CD8-positive, alpha-beta memory T cell (primary cell): Measurements from ENCODE around the gene DYNLT4. TPM values are rescaled to one million over a fixed set of nuclear protein-coding genes. Genes with fewer than 3 reads are reported as not detected.
A peak's percentile ranks its signal among the peaks of the same experiment; 100 is the strongest.
"Not testable (repeated sequence)": the region's sequence is repeated elsewhere in the genome, so short reads cannot be mapped to it uniquely, and the experiment has no call there.

Experiments used
- CTCF ChIA-PET: fragments of 350-600 bp; sonication (Branson Sonifier 250); formaldehyde crosslinking; loops from one replicate; lab custom pipeline; 2021; ENCODE audit warnings: antibody characterized with exemption; lab: Charles Lee
- POLR2A ChIA-PET: fragments of 350-600 bp; sonication (Branson Sonifier 250); formaldehyde crosslinking; loops from one replicate; lab custom pipeline; 2021; ENCODE audit warnings: antibody characterized with exemption; lab: Charles Lee
- DNase-seq, 5 donors: peaks; one replicate each; pipeline versions ENCODE4 v3.0.0 to v3.0.0-alpha.2; 2020 to 2022; ENCODE audit warnings: mixed read lengths in 1 of 5
- H3K27ac ChIP-seq: one replicate; pipeline ENCODE4 v1.7.0; 2013; ENCODE audit warnings: low read depth, mild to moderate bottlenecking, low read length, moderate library complexity
- H3K27me3 ChIP-seq: 2 replicates; pipeline ENCODE4 v1.7.0; 2013; ENCODE audit warnings: low read length, mild to moderate bottlenecking; ENCODE audit not compliant: insufficient read depth, poor library complexity, severe bottlenecking
- H3K36me3 ChIP-seq: 2 replicates; pipeline ENCODE4 v1.7.0; 2013; ENCODE audit warnings: mild to moderate bottlenecking, low read length, moderate library complexity; ENCODE audit not compliant: insufficient read depth
- H3K4me1 ChIP-seq: 2 replicates; pipeline ENCODE4 v1.7.0; 2013; ENCODE audit warnings: mild to moderate bottlenecking, low read length, moderate library complexity; ENCODE audit not compliant: insufficient read depth
- H3K4me3 ChIP-seq: 2 replicates; pipeline ENCODE4 v1.7.0; 2013; ENCODE audit warnings: mild to moderate bottlenecking, low read length
- H3K9me3 ChIP-seq: 2 replicates; pipeline ENCODE4 v1.7.0; 2013; ENCODE audit warnings: mild to moderate bottlenecking, low read length
- H3K27ac Mint-ChIP-seq, 8 donors: one replicate each; pipeline ENCODE4 v1.8.0; 2020 to 2021; ENCODE audit warnings: mixed read lengths in 8 of 8, mild to moderate bottlenecking in 6 of 8, inconsistent platforms in 3 of 8, moderate library complexity in 3 of 8
- H3K27me3 Mint-ChIP-seq, 2 donors: one replicate each; pipeline ENCODE4 v1.8.0; 2020 to 2021; ENCODE audit warnings: mixed read lengths in 2 of 2, mild to moderate bottlenecking in 1 of 2, moderate library complexity in 1 of 2
- H3K36me3 Mint-ChIP-seq, 3 donors: one replicate each; pipeline ENCODE4 v1.8.0; 2020 to 2021; ENCODE audit warnings: mixed read lengths in 3 of 3, inconsistent platforms in 1 of 3, mild to moderate bottlenecking in 1 of 3
- H3K4me1 Mint-ChIP-seq, 3 donors: one replicate each; pipeline ENCODE4 v1.8.0; 2020 to 2021; ENCODE audit warnings: mixed read lengths in 3 of 3, inconsistent platforms in 1 of 3, mild to moderate bottlenecking in 1 of 3
- H3K4me3 Mint-ChIP-seq, 7 donors: one replicate each; pipeline ENCODE4 v1.8.0; 2020 to 2021; ENCODE audit warnings: mixed read lengths in 7 of 7, mild to moderate bottlenecking in 6 of 7, moderate library complexity in 4 of 7, inconsistent platforms in 2 of 7
- H3K9me3 Mint-ChIP-seq, 5 donors: one replicate each; pipeline ENCODE4 v1.8.0; 2020 to 2022; ENCODE audit warnings: mixed read lengths in 5 of 5, mild to moderate bottlenecking in 3 of 5, moderate library complexity in 2 of 5, inconsistent platforms in 1 of 5
- polyA plus RNA-seq: library from polyadenylated mRNA; unstranded; fragments of 300-500 nt; fragmentation: Illumina TruSeq; gene quantifications from one replicate; pipeline ENCODE4 v1.2.3, GENCODE V29; 2021
- total RNA-seq, 2 experiments: library from RNA; stranded (reverse); gene quantifications; one replicate each; pipeline ENCODE4 v1.2.3, GENCODE V29; 2021

The DYNLT4 gene
- total and polyA plus RNA-seq, 3 experiments from 2014 or later = 0.28 to 0.31 TPM; not detected in 1

DNA sequence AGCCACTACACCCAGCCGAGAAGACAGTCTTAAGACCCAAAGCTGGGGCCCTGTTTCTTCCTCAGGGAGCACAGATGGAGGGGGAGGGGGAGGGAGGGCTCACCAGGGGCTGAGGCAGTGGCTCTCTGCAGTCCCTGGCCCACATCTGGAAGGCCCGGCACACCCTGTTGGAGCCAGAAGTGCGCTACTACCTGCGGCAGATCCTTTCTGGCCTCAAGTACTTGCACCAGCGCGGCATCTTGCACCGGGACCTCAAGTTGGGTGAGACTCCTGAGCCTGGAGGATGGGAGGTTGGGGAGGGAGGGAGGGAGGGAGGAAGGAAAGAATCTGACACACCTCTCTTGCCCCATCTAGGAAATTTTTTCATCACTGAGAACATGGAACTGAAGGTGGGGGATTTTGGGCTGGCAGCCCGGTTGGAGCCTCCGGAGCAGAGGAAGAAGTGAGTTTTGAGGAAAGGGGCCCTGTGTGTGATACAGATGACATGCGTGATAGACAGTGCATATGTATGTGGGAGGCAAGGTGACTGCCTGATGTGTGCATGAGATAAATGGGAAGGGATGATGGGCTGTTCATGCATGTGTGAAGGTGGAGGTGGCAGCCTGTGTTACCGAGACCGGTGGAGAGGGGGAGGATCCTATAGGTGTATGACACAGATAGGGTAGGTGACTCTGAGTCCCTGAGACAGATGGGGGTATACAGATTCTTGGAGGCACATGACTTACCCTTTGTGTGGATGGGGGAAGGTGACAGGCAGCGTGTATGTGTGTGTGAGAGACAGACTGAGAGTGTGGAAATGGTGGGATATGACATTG, 5.5 kb downstream of the DYNLT4 start:
- Mint-ChIP-seq H3K27ac (peak overlapping the region; percentile 80 to 99 (median 92)), H3K9me3 (no peaks in the 10 kb centered on the region), H3K27me3 (no peaks in the 10 kb centered on the region), H3K4me3 (peak overlapping the region; percentile 80 to 98 (median 94)), H3K4me1 (peaks cover 28 to 47% (median 42%) of the 10 kb centered on the region in 3 donors), H3K36me3 (peaks cover 12 to 52% (median 14%) of the 10 kb centered on the region in 3 donors)
- peak overlapping the region; percentile 90 for H3K4me3 ChIP-seq
- no peaks in the 10 kb centered on the region for H3K9me3 ChIP-seq
- peaks cover 27% of the 10 kb centered on the region for H3K36me3 ChIP-seq
- peaks cover 35% of the 10 kb centered on the region for H3K4me1 ChIP-seq
- DNase-seq = peak in 4 of 5 donors; percentile 21 to 66 (median 50)
- POLR2A ChIA-PET = interaction anchor here (0.6 to 4.3 kb wide), 6 partner anchors 7 to 35 kb away, joined by 3 to 122 read pairs (median 50); partner anchors contain the start of gene BTBD19
- CTCF ChIA-PET = interaction anchor here (1.0 to 3.8 kb wide), 7 partner anchors 7 to 71 kb away, joined by 4 to 112 read pairs (median 11); partner anchors contain the start of genes BTBD19 and RNU5D-1
- H3K27me3 ChIP-seq = no peaks in the 10 kb centered on the region
- H3K27ac ChIP-seq = peak overlapping the region; percentile 93

DNA sequence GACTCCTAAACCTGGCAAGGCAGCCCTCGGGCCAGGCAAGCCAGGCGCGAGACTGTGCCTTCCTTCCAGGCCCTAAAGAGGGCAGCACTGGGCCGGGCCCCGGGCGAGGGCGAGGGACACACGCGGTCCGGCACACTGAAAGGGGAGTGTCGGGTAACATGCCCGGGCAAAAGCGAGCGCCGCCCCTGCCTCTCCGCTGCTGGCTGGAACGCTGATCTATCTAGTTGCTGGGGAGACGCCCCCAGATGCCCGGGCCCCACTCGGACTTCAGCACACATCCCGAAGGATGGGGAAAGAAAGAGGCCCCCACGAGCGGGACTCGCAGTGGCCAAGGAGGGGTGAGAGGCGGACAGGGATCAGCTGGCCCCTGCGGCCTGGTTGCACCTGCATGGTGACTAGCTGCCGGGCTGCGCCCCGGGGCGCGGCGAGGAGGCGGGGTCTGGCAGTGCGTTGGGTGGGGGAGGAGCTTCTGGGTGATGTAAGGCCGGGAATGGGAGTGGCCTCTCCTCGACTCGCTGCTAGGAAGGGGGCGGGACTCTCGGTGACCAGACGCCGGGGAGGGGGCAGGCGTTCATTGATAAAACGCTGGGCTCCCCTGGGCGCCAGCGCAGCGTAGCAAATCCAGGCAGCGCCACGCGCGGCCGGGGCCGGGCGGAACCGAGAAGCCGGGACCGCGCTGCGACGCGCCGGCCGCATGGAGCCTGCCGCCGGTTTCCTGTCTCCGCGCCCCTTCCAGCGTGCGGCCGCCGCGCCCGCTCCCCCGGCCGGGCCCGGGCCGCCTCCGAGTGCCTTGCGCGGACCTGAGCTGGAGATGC, 7.2 kb downstream of the DYNLT4 start, which contains the start of gene PLK3:
Gene PLK3 (plus strand): TSS at position 608 of the 815 bp plus-strand sequence. CDS start 87 bp downstream, at position 695.
- peaks cover 31% of the 10 kb centered on the region for H3K4me1 ChIP-seq
- no peaks in the 10 kb centered on the region for H3K27me3 Mint-ChIP-seq
- H3K36me3 Mint-ChIP-seq = peaks cover 9 to 39% (median 11%) of the 10 kb centered on the region in 3 donors
- no peaks in the 10 kb centered on the region for H3K9me3 ChIP-seq
- peak within 1 kb of the TSS; percentile 90 for H3K4me3 ChIP-seq
- peak; percentile 97 to 99 (median 98) for DNase-seq
- no peaks in the 10 kb centered on the region for H3K27me3 ChIP-seq
- peak within 1 kb of the TSS; percentile 93 for H3K27ac ChIP-seq
- H3K4me3 Mint-ChIP-seq = peak within 1 kb of the TSS; percentile 80 to 98 (median 96)
- no peaks in the 10 kb centered on the region for H3K9me3 Mint-ChIP-seq
- H3K36me3 ChIP-seq = peaks cover 21% of the 10 kb centered on the region
- POLR2A ChIA-PET = interaction anchor here (0.5 to 4.3 kb wide), 22 partner anchors 9 to 700 kb away, joined by 3 to 122 read pairs (median 4); partner anchors contain the start of genes BEST4, BTBD19, CCDC163 and EIF2B3
- CTCF ChIA-PET = interaction anchor here (0.7 to 3.8 kb wide), 22 partner anchors 9 to 693 kb away, joined by 3 to 112 read pairs (median 6); partner anchors contain the start of genes BEST4, BTBD19, EIF2B3 and HECTD3
- peaks cover 25 to 41% (median 38%) of the 10 kb centered on the region in 3 donors for H3K4me1 Mint-ChIP-seq
- peak within 1 kb of the TSS; percentile 90 to 99 (median 98) for H3K27ac Mint-ChIP-seq

DNA sequence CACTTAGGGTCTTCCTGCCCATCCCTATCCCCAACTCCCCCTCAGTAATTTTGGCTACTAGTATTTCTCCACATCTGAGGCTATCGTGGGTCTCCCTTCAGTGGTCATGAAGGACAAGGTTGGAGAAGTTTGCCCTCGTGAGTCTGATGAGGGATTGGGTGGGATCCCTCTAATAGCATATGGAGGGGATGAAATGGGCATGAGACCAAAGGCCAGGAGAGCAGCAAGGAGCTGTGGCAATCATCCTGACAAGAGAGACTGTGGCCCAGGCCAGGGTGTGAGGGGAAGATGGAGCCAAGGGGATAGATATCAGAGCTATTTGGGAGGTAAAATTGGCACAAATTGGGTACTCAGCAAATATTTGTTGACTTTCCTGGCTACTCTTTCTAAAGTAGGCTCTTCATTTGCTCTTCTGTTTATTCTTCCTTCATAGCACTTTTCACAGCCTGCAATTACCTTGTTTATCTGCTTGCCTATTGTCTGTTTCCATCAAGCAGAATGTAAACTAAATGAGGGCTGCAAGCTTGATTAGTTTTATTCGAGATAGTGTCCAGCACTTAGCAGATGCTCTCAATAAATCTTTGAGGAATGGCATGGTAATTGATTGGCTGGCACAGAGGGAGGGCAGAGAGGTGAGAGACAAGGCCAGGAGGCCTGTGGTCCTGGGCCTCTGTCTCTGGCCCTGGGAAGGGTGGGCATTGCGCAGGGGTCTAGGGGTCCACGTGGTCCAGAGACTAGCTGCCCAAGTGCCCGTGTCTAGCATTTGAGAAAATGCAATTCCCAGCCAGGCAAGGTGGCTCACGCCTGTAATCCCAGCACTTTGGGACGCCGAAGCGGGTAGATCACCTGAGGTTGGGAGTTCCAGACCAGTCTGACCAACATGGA, 8.4 kb downstream of the DYNLT4 start:
- Mint-ChIP-seq H3K9me3 (no peaks in the 10 kb centered on the region), H3K27me3 (no peaks in the 10 kb centered on the region), H3K4me3 (peak overlapping the region in 5 of 7 donors; percentile 46 to 97 (median 67)), H3K36me3 (peaks cover 9 to 27% (median 11%) of the 10 kb centered on the region in 3 donors), H3K27ac (peak overlapping the region in 7 of 8 donors; percentile 66 to 99 (median 96)), H3K4me1 (peaks cover 24 to 38% (median 36%) of the 10 kb centered on the region in 3 donors)
- no peaks in the 10 kb centered on the region for H3K9me3 ChIP-seq
- no peak overlapping the region for H3K4me3 ChIP-seq
- ChIA-PET CTCF (interaction anchor here (1.0 to 3.8 kb wide), 7 partner anchors 9 to 68 kb away, joined by 3 to 112 read pairs (median 12); partner anchors contain the start of genes BEST4, BTBD19 and RNU5D-1), POLR2A (interaction anchor here (3.6 to 4.3 kb wide), 2 partner anchors 15 to 21 kb away, joined by 89 to 122 read pairs; no protein-coding TSS in a partner anchor)
- no peak overlapping the region for H3K27ac ChIP-seq
- H3K27me3 ChIP-seq = no peaks in the 10 kb centered on the region
- peaks cover 27% of the 10 kb centered on the region for H3K4me1 ChIP-seq
- peak in 1 of 5 donors; percentile 46 for DNase-seq
- H3K36me3 ChIP-seq = peaks cover 11% of the 10 kb centered on the region

DNA sequence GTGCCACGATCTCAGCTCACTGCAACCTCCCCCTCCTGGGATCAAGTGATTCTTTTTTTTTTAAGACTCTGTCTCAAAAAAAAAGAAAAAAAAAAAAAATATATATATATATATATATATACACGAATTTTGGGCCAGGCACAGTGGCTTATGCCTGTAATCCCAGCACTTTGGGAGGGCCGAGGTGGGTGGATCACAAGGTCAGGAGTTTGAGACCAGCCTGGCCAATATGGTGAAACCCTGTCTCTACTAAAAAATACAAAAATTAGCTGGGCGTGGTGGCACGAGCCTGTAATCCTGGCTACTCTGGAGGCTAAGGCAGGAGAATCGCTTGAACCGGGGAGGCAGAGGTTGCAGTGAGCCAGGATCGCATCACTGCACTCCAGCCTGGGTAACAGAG, 9.3 kb downstream of the DYNLT4 start:
- H3K36me3 ChIP-seq, H3K9me3 Mint-ChIP-seq, H3K9me3 ChIP-seq, H3K4me3 ChIP-seq, H3K27me3 ChIP-seq, H3K27me3 Mint-ChIP-seq, H3K27ac ChIP-seq: not testable (repeated sequence)
- POLR2A ChIA-PET = interaction anchor here (0.7 to 3.6 kb wide), 4 partner anchors 10 to 45 kb away, joined by 3 to 122 read pairs (median 3); partner anchors contain the start of gene BTBD19
- CTCF ChIA-PET = interaction anchor here (3.8 kb wide), 1 partner anchor 20 kb away, joined by 112 read pairs; no protein-coding TSS in a partner anchor
- peaks cover 6 to 18% (median 6%) of the 10 kb centered on the region in 3 donors for H3K36me3 Mint-ChIP-seq
- H3K27ac Mint-ChIP-seq = peak overlapping the region in 6 of 8 donors; percentile 47 to 96 (median 66)
- peak in 1 of 5 donors; percentile 11 for DNase-seq
- peaks cover 20 to 32% (median 30%) of the 10 kb centered on the region in 3 donors for H3K4me1 Mint-ChIP-seq
- H3K4me3 Mint-ChIP-seq = peak overlapping the region in 1 of 7 donors; percentile 67
- peaks cover 19% of the 10 kb centered on the region for H3K4me1 ChIP-seq

DNA sequence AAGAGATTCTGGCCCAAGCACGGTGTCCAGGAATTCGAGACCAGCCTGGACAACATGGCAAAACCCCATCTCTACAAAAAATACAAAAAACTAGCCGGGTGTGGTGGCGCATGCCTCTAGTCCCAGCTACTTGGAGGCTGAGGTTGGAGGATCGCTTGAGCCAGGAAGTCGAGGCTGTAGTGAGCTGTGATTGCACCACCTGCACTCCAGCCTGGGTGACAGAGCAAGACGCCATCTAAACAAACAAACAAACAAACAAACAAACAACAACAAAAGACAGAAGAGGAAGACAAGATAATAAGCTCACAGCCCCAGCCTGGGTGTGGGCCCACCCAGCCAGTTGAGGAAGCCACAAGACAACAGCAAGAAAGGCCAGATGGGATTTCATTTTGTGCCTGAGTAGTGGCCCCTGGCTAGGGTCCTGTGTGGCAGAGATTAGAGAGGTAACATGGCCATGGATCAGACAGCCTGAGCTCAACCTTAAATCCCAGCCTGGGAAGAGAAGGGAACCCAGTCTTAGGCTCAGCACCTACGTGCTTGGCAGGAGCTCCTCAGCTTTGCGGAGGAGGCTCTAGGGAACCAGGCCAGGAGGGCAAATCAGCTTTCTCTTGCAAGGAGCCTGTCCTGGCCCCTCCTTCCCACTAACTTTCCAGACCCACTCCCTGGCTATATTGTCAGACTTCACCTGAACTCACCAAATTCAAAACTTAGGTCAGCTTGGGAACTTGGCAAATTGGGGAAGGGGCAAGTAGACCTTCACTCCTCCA, 14.2 kb downstream of the DYNLT4 start:
- Mint-ChIP-seq H3K4me3 (no peak overlapping the region), H3K27ac (peak overlapping the region in 3 of 8 donors; percentile 6 to 26 (median 19)), H3K36me3 (no peaks in the 10 kb centered on the region), H3K9me3 (no peaks in the 10 kb centered on the region), H3K4me1 (peaks cover 0 to 2% (median 1%) of the 10 kb centered on the region in 3 donors), H3K27me3 (no peaks in the 10 kb centered on the region)
- Histone ChIP-seq H3K27me3 (no peaks in the 10 kb centered on the region), H3K4me1 (no peaks in the 10 kb centered on the region), H3K9me3 (no peaks in the 10 kb centered on the region), H3K4me3 (no peak overlapping the region), H3K36me3 (no peaks in the 10 kb centered on the region), H3K27ac (no peak overlapping the region)
- ChIA-PET POLR2A (interaction anchor here (0.6 kb wide), 1 partner anchor 18 kb away, joined by 5 read pairs; no protein-coding TSS in a partner anchor), CTCF (interaction anchor here (0.7 to 4.6 kb wide), 19 partner anchors 9 to 699 kb away, joined by 3 to 30 read pairs (median 4); partner anchors contain the start of genes HECTD3, MUTYH, RNU5D-1 and TOE1)
- DNase-seq = no peak
